ENCODE results near the gene USP7.

- TF ChIP-seq, protein P1, sequence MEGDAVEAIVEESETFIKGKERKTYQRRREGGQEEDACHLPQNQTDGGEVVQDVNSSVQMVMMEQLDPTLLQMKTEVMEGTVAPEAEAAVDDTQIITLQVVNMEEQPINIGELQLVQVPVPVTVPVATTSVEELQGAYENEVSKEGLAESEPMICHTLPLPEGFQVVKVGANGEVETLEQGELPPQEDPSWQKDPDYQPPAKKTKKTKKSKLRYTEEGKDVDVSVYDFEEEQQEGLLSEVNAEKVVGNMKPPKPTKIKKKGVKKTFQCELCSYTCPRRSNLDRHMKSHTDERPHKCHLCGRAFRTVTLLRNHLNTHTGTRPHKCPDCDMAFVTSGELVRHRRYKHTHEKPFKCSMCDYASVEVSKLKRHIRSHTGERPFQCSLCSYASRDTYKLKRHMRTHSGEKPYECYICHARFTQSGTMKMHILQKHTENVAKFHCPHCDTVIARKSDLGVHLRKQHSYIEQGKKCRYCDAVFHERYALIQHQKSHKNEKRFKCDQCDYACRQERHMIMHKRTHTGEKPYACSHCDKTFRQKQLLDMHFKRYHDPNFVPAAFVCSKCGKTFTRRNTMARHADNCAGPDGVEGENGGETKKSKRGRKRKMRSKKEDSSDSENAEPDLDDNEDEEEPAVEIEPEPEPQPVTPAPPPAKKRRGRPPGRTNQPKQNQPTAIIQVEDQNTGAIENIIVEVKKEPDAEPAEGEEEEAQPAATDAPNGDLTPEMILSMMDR (IDR thresholded peaks at IDR 0.05; ENCODE audit: insufficient read depth, low read depth, low read length): no peak
- TF ChIP-seq EZH2 (IDR thresholded peaks at IDR 0.05; ENCODE audit: insufficient read depth, low read length): no peak
Observed at GRCh38 chr16:8948069-8948593, 15.6 kb downstream of the USP7 start.

Data from astrocyte (in vitro differentiated cells and primary cell).